H1 (cell line): Measurements from ENCODE around the gene RIPOR2. TPM values are rescaled to one million over a fixed set of nuclear protein-coding genes. Genes with fewer than 3 reads are reported as not detected.

Experiments
- CTCF ChIA-PET: fragments of 300-600 bp; sonication (Branson Sonifier 250); formaldehyde crosslinking; loops from one replicate; lab custom pipeline; 2021; ENCODE audit not compliant: partially characterized antibody; lab: Charles Lee
- POLR2A ChIA-PET: fragments of 300-600 bp; sonication (Branson Sonifier 250); formaldehyde crosslinking; loops from one replicate; lab custom pipeline; 2021; ENCODE audit warnings: inconsistent platforms; ENCODE audit not compliant: partially characterized antibody; lab: Charles Lee
- DNase-seq, 2 experiments: peaks; one replicate each; pipeline versions ENCODE4 v3.0.0 to v3.0.0-alpha.2; 2010 to 2022; ENCODE audit warnings: low spot score in 2 of 2, low read depth in 1 of 2, mixed read lengths in 1 of 2
- FAIRE-seq: peaks from 2 replicates; lab custom pipeline; 2011; peaks lifted over from hg19 to GRCh38; lab: Jason Lieb, UNC
- H2AFZ ChIP-seq: 2 replicates; pipeline ENCODE4 v1.8.1; 2012; ENCODE audit warnings: low read length, inconsistent platforms
- H2AK5ac ChIP-seq: 2 replicates; pipeline ENCODE4 v1.6.1; 2013; ENCODE audit warnings: low read depth, low read length
- H2BK120ac ChIP-seq: replicated peaks from 2 replicates; pipeline ENCODE3; 2013; ENCODE audit warnings: low read depth, low read length, inconsistent platforms
- H2BK12ac ChIP-seq: 2 replicates; pipeline ENCODE4 v1.6.1; 2013; ENCODE audit warnings: low read depth, low read length
- H2BK15ac ChIP-seq: 2 replicates; pipeline ENCODE4 v1.6.1; 2013; ENCODE audit warnings: low read length
- H2BK20ac ChIP-seq: 2 replicates; pipeline ENCODE4 v1.6.1; 2013; ENCODE audit warnings: low read length
- H2BK5ac ChIP-seq: 2 replicates; pipeline ENCODE4 v1.6.1; 2013; ENCODE audit warnings: low read depth, low read length
- H3K14ac ChIP-seq: 2 replicates; pipeline ENCODE4 v1.6.1; 2013; ENCODE audit warnings: inconsistent platforms; ENCODE audit not compliant: insufficient read length
- H3K18ac ChIP-seq: 2 replicates; pipeline ENCODE4 v1.6.1; 2013; ENCODE audit warnings: low read length; ENCODE audit errors: extremely low read depth
- H3K23ac ChIP-seq: 2 replicates; pipeline ENCODE4 v1.6.1; 2013; ENCODE audit warnings: inconsistent platforms; ENCODE audit not compliant: insufficient read length
- H3K23me2 ChIP-seq: 2 replicates; pipeline ENCODE4 v1.6.1; 2013; ENCODE audit warnings: low read depth, low read length
- H3K27ac ChIP-seq: 2 replicates; pipeline ENCODE4 v1.6.1; 2011; ENCODE audit warnings: low read depth, low read length, inconsistent platforms
- H3K27me3 ChIP-seq, 4 experiments: replicated peaks in 1 of 4; 1 replicate in 1 of 4; 2 replicates in 3 of 4; pipeline versions ENCODE4 v1.6.1 to v1.8.1; 2011 to 2013; ENCODE audit warnings: low read length in 3 of 4, mild to moderate bottlenecking in 3 of 4, inconsistent platforms in 2 of 4, mixed read lengths in 2 of 4, moderate library complexity in 1 of 4; ENCODE audit not compliant: control insufficient read depth in 3 of 4, insufficient read depth in 3 of 4; ENCODE audit errors: extremely low read depth in 1 of 4
- H3K36me3 ChIP-seq, 4 experiments: 2 replicates each; pipeline versions ENCODE4 v1.6.1 to v1.8.1; 2011 to 2013; ENCODE audit warnings: mild to moderate bottlenecking in 4 of 4, low read length in 3 of 4, moderate library complexity in 2 of 4, control low read depth in 1 of 4, inconsistent platforms in 1 of 4; ENCODE audit not compliant: insufficient read depth in 4 of 4, control insufficient read depth in 2 of 4
- H3K4ac ChIP-seq: replicated peaks from 2 replicates; pipeline ENCODE3; 2013; ENCODE audit warnings: low read length, low read depth, mixed read lengths, inconsistent platforms; ENCODE audit not compliant: insufficient read length
- H3K4me1 ChIP-seq, 4 experiments: replicated peaks in 1 of 4; 1 replicate in 1 of 4; 2 replicates in 3 of 4; pipeline versions ENCODE4 v1.6.1 to v1.8.1; 2011 to 2013; ENCODE audit warnings: low read length in 3 of 4, inconsistent platforms in 2 of 4, mixed read lengths in 1 of 4; ENCODE audit not compliant: insufficient read depth in 4 of 4, control insufficient read depth in 3 of 4
- H3K4me2 ChIP-seq, 2 experiments: 2 replicates each; pipeline versions ENCODE4 v1.6.1 to v1.8.1; 2011 to 2013; ENCODE audit warnings: low read depth in 2 of 2, low read length in 2 of 2, control low read depth in 1 of 2, inconsistent platforms in 1 of 2, mild to moderate bottlenecking in 1 of 2; ENCODE audit not compliant: insufficient read depth in 1 of 2
- H3K4me3 ChIP-seq, 4 experiments: fragments of 200-600, 300-600 bp in 1 of 4; sonication (generic), shearing (Covaris generic), sonication (Bioruptor Twin) in 1 of 4; 2 replicates each; pipeline versions ENCODE4 v1.5.1 to v1.8.1; 2011 to 2016; ENCODE audit warnings: low read length in 4 of 4, low read depth in 3 of 4, control low read depth in 2 of 4, inconsistent platforms in 2 of 4, mild to moderate bottlenecking in 2 of 4, mixed read lengths in 1 of 4, moderate library complexity in 1 of 4; ENCODE audit not compliant: insufficient read depth in 2 of 4; ENCODE audit errors: extremely low read depth in 1 of 4
- H3K56ac ChIP-seq: replicated peaks from 2 replicates; pipeline ENCODE3; 2013; ENCODE audit warnings: low read depth, mild to moderate bottlenecking, mixed read lengths, low read length, inconsistent platforms; ENCODE audit not compliant: insufficient read length
- H3K79me1 ChIP-seq: 2 replicates; pipeline ENCODE4 v1.6.1; 2013; ENCODE audit warnings: low read depth, low read length, control low read depth
- H3K79me2 ChIP-seq, 2 experiments: 2 replicates each; pipeline versions ENCODE4 v1.6.1 to v1.8.1; 2012 to 2013; ENCODE audit warnings: low read length in 2 of 2, mild to moderate bottlenecking in 2 of 2, inconsistent platforms in 1 of 2; ENCODE audit not compliant: insufficient read depth in 2 of 2, control insufficient read depth in 1 of 2
- H3K9ac ChIP-seq, 4 experiments: replicated peaks in 1 of 4; 1 replicate in 1 of 4; 2 replicates in 3 of 4; pipeline versions ENCODE4 v1.6.1 to v1.8.1; 2011 to 2013; ENCODE audit warnings: low read depth in 3 of 4, low read length in 3 of 4, control low read depth in 2 of 4, mild to moderate bottlenecking in 2 of 4, moderate library complexity in 2 of 4, inconsistent platforms in 1 of 4; ENCODE audit errors: extremely low read depth in 1 of 4
- H3K9me3 ChIP-seq, 2 experiments: 2 replicates each; pipeline versions ENCODE4 v1.6.1 to v1.8.1; 2012 to 2013; ENCODE audit warnings: mild to moderate bottlenecking in 2 of 2, moderate library complexity in 2 of 2, control low read depth in 1 of 2, inconsistent platforms in 1 of 2, low read depth in 1 of 2, low read length in 1 of 2, mixed read lengths in 1 of 2; ENCODE audit not compliant: insufficient read depth in 2 of 2
- H4K20me1 ChIP-seq, 2 experiments: replicated peaks in 1 of 2; 2 replicates each; pipeline versions ENCODE3 to v1.8.1; 2011 to 2013; ENCODE audit warnings: inconsistent platforms in 2 of 2, low read length in 2 of 2, mild to moderate bottlenecking in 1 of 2; ENCODE audit not compliant: insufficient read depth in 2 of 2, control insufficient read depth in 1 of 2
- H4K5ac ChIP-seq: 2 replicates; pipeline ENCODE4 v1.6.1; 2013; ENCODE audit warnings: low read length, low read depth, mixed read lengths, inconsistent platforms; ENCODE audit not compliant: insufficient read length
- H4K8ac ChIP-seq: 2 replicates; pipeline ENCODE4 v1.8.0; 2013; ENCODE audit warnings: mild to moderate bottlenecking, moderate library complexity, low read length, inconsistent platforms; ENCODE audit not compliant: insufficient read depth; ENCODE audit errors: extremely low read depth
- H4K91ac ChIP-seq: replicated peaks from 2 replicates; pipeline ENCODE3; 2013; ENCODE audit warnings: low read length, mixed read lengths, inconsistent platforms; ENCODE audit not compliant: insufficient read length
- SRF ChIP-seq: IDR thresholded peaks from 2 replicates; pipeline ENCODE4 v1.6.1; 2011; ENCODE audit warnings: mild to moderate bottlenecking, low read depth, low read length, moderate library complexity
- WGBS, 2 experiments: shearing (Covaris generic) in 1 of 2; methylation state at CpG; one replicate each; pipeline versions ENCODE4 v1.1.6 to v1.1.7; 2013 to 2015; ENCODE audit warnings: low lambda C conversion rate in 2 of 2, mixed read lengths in 2 of 2, inconsistent platforms in 1 of 2, low coverage in 1 of 2, missing lambda C conversion rate in 1 of 2; ENCODE audit not compliant: insufficient replicate concordance in 2 of 2, insufficient coverage in 1 of 2, insufficient read length in 1 of 2; ENCODE audit errors: extremely low coverage in 1 of 2, missing lambda C conversion rate in 1 of 2; 5-methylcytosine and 5-hydroxymethylcytosine counted together
- polyA plus RNA-seq, 7 experiments: library from polyadenylated mRNA; depleted of rRNA in 3 of 7; stranded (reverse) in 5 of 7; unstranded in 2 of 7; fragments of >200 nt in 5 of 7; fragments of 200-250 nt in 2 of 7; gene quantifications; 1 replicate in 5 of 7; 2 replicates in 1 of 7; 4 replicates in 1 of 7; pipeline versions ENCODE4 v1.2.1 to v1.2.3, GENCODE V29; 2011 to 2013; ENCODE audit warnings: missing spikeins in 2 of 7, mixed read lengths in 2 of 7
- total RNA-seq: library from RNA; stranded (reverse); fragmentation: NEBNext Ultra II Directional; extraction: Animal tissue kit (Norgen Biotek cat#: 25700); gene quantifications from 2 replicates; pipeline ENCODE4 v1.2.1, GENCODE V29; 2021

RIPOR2 gene
- total and polyA plus RNA-seq, 2 of the 8 experiments (the other 6 are each of a cell fraction or from before 2014, with no cell fraction given) = 16.7 to 45.6 TPM

- Histone ChIP-seq H2BK120ac (no peak overlapping the region), H4K20me1 (peaks cover 0 to 2% of the 10 kb centered on the region in 2 experiments), H3K4ac (no peak overlapping the region), H3K27me3 (no peaks in the 10 kb centered on the region), H2BK15ac (no peak overlapping the region), H3K79me1 (no peaks in the 10 kb centered on the region), H2AK5ac (no peak overlapping the region), H4K8ac (no peak overlapping the region), H2AFZ (no peak overlapping the region), H3K4me3 (no peak overlapping the region), H3K4me1 (no peaks in the 10 kb centered on the region), H3K9ac (no peak overlapping the region), H2BK5ac (no peak overlapping the region), H3K23me2 (no peaks in the 10 kb centered on the region), H3K36me3 (peaks cover 0 to 7% (median 3%) of the 10 kb centered on the region in 4 experiments; a peak in 3 of 8 replicates), H3K18ac (no peak overlapping the region), H4K5ac (no peak overlapping the region), H3K9me3 (no peaks in the 10 kb centered on the region), H3K14ac (no peak overlapping the region), H3K56ac (no peak overlapping the region), H3K23ac (no peak overlapping the region), H4K91ac (no peak overlapping the region), H3K27ac (no peak overlapping the region), H3K4me2 (no peak overlapping the region), H2BK20ac (no peak overlapping the region), H2BK12ac (no peak overlapping the region), H3K79me2 (no peaks in the 10 kb centered on the region)
- FAIRE-seq = no peak
- 80% methylated on average over 2 of the region's 2 CpGs; no CpG with 5 or more reads in 1 of the 2 experiments for WGBS, 2 experiments
- POLR2A ChIA-PET = interaction anchor here (0.9 kb wide), 1 partner anchor 13 kb away, joined by 3 read pairs; no protein-coding TSS in a partner anchor
- CTCF ChIA-PET = interaction anchor here (0.8 to 1.5 kb wide), 7 partner anchors 10 to 44 kb away, joined by 3 to 4 read pairs (median 3); no protein-coding TSS in a partner anchor
- no peak for DNase-seq
- TF ChIP-seq SRF = no peak
These were observed 99.7 kb downstream of the RIPOR2 start for GRCh38 chr6:24836109-24836508.
